ENCODE measurements around the gene MYO5B. TPM values are rescaled to one million over a fixed set of nuclear protein-coding genes. Genes with fewer than 3 reads are reported as not detected.

The MYO5B gene
- total RNA-seq, 4 donors from 2014 or later = 1.9 to 18.3 (median 4.4) TPM

DNA sequence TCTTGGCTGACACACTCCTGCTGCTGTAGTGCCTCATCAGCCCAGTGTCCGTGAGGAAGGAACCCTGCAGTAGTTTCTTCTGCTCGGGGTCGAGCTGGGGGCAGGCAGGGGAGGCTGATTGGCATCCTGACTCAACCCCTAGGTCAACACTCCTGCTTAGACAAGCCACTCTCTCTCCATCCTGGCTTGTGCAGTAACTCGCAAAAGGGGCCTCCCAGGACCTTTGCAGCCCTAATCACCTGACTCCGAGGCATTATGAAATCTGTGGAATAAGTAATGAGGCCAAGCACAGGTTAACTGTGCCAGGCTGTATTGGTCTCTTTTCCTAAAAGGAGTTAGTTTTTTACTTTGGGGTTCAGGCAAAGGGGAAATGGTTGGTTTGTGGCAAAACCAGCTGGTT is 289.2 kb downstream of the MYO5B start:
- H3K4me3 ChIP-seq = no peak overlapping the region
- peaks cover 6% of the 10 kb centered on the region for H3K27me3 ChIP-seq
- WGBS, 2 donors (ENCODE audit: low coverage in 1 of 2) = 0 to 33% methylated on average over 1 of the region's 5 CpGs
- no peak overlapping the region for H3K27ac ChIP-seq
- ATAC-seq = no peak
- no peaks in the 10 kb centered on the region for H3K36me3 ChIP-seq
- no peaks in the 10 kb centered on the region for H3K4me1 ChIP-seq
- TF ChIP-seq POLR2AphosphoS5 (IDR thresholded peaks at IDR 0.05) = no peak
- TF ChIP-seq, protein P1, sequence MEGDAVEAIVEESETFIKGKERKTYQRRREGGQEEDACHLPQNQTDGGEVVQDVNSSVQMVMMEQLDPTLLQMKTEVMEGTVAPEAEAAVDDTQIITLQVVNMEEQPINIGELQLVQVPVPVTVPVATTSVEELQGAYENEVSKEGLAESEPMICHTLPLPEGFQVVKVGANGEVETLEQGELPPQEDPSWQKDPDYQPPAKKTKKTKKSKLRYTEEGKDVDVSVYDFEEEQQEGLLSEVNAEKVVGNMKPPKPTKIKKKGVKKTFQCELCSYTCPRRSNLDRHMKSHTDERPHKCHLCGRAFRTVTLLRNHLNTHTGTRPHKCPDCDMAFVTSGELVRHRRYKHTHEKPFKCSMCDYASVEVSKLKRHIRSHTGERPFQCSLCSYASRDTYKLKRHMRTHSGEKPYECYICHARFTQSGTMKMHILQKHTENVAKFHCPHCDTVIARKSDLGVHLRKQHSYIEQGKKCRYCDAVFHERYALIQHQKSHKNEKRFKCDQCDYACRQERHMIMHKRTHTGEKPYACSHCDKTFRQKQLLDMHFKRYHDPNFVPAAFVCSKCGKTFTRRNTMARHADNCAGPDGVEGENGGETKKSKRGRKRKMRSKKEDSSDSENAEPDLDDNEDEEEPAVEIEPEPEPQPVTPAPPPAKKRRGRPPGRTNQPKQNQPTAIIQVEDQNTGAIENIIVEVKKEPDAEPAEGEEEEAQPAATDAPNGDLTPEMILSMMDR (IDR thresholded peaks at IDR 0.05) = no peak
- TF ChIP-seq POLR2A (IDR thresholded peaks at IDR 0.05) = no peak
- no peak for TF ChIP-seq EP300 (IDR thresholded peaks at IDR 0.05)
- H3K9me3 ChIP-seq = no peaks in the 10 kb centered on the region

DNA sequence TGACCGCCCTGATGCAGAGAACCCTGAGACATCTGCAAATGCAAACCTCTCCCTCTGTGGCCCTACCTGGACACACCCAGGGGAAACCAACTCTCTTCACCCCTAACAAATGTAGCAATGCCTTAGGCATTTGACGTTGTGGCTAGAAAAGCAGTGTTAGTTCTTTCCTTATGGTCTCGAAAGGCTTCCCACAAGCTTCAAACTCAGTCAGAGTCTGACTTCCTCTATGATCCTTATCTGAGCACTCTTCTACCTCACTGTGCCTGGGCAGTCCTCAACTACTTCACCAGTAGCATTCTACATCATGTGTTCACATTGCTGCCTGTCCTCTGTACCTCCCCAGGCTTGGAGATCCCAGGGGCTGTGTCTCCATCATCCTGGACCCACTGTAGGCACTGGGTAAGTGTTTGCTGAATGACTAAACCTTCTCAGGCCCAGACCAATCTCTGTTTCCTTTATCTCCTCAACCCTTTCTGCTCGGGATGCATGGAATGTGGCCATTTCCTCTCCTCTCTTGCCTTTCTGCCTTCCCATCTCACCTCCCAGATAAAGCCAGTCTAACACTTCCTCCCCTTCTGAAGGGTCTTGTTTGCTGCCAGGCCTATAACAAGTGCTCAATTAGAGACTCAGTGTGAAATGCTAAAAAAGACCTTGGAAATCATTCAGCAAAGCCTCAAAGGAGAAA is 289.9 kb downstream of the MYO5B start:
- no peaks in the 10 kb centered on the region for H3K36me3 ChIP-seq
- WGBS, 2 donors (ENCODE audit: low coverage in 1 of 2) = 52 to 56% methylated on average over 3 of the region's 4 CpGs
- H3K4me1 ChIP-seq = no peaks in the 10 kb centered on the region
- ATAC-seq = no peak
- H3K4me3 ChIP-seq = no peak overlapping the region
- H3K27ac ChIP-seq = no peak overlapping the region
- TF ChIP-seq EP300 (IDR thresholded peaks at IDR 0.05) (no peak), POLR2AphosphoS5 (IDR thresholded peaks at IDR 0.05) (no peak), POLR2A (IDR thresholded peaks at IDR 0.05) (no peak)
- TF ChIP-seq, protein P1 (IDR thresholded peaks at IDR 0.05) = no peak
- H3K9me3 ChIP-seq = no peaks in the 10 kb centered on the region
- H3K27me3 ChIP-seq = peaks cover 6% of the 10 kb centered on the region

GRCh38 chr18:49901862-49902340 is 293.0 kb downstream of the MYO5B start:
- WGBS, 2 donors (ENCODE audit: low coverage in 1 of 2) = 58 to 75% methylated on average over 3 to 6 of the region's 6 CpGs
- Histone ChIP-seq H3K36me3 (no peaks in the 10 kb centered on the region), H3K4me3 (no peak overlapping the region), H3K9me3 (no peaks in the 10 kb centered on the region), H3K27me3 (peaks cover 6% of the 10 kb centered on the region), H3K27ac (no peak overlapping the region), H3K4me1 (no peaks in the 10 kb centered on the region)
- no peak for ATAC-seq
- no peak for TF ChIP-seq POLR2A (IDR thresholded peaks at IDR 0.05)
- TF ChIP-seq, protein P1 (IDR thresholded peaks at IDR 0.05) = no peak
- no peak for TF ChIP-seq POLR2AphosphoS5 (IDR thresholded peaks at IDR 0.05)
- no peak for TF ChIP-seq EP300 (IDR thresholded peaks at IDR 0.05)

GRCh38 chr18:49899657-49900330 is 295.2 kb downstream of the MYO5B start:
- Histone ChIP-seq H3K4me1 (no peaks in the 10 kb centered on the region), H3K27me3 (peaks cover 5% of the 10 kb centered on the region), H3K36me3 (no peaks in the 10 kb centered on the region), H3K9me3 (no peaks in the 10 kb centered on the region), H3K4me3 (no peak overlapping the region), H3K27ac (no peak overlapping the region)
- ATAC-seq = no peak
- 53 to 77% methylated on average over 3 to 5 of the region's 5 CpGs for WGBS, 2 donors (ENCODE audit: low coverage in 1 of 2)
- TF ChIP-seq POLR2A (IDR thresholded peaks at IDR 0.05) = no peak
- TF ChIP-seq, protein P1 (IDR thresholded peaks at IDR 0.05) = no peak
- no peak for TF ChIP-seq POLR2AphosphoS5 (IDR thresholded peaks at IDR 0.05)
- no peak for TF ChIP-seq EP300 (IDR thresholded peaks at IDR 0.05)

- 51 to 58% methylated on average over 4 to 7 of the region's 7 CpGs for WGBS, 2 donors (ENCODE audit: low coverage in 1 of 2)
- no peaks in the 10 kb centered on the region for H3K36me3 ChIP-seq
- H3K4me3 ChIP-seq = no peak overlapping the region
- H3K27me3 ChIP-seq = peaks cover 5% of the 10 kb centered on the region
- H3K27ac ChIP-seq = no peak overlapping the region
- TF ChIP-seq POLR2A (IDR thresholded peaks at IDR 0.05) = no peak
- ATAC-seq = no peak
- H3K4me1 ChIP-seq = no peaks in the 10 kb centered on the region
- H3K9me3 ChIP-seq = no peaks in the 10 kb centered on the region
Observed at GRCh38 chr18:49898421-49898820, 296.5 kb downstream of the MYO5B start.
